Amygdala (tissue), 56 donors: Measurements from ENCODE around the gene FAM149A.

Source experiments
- DNase-seq, 56 donors: peaks; one replicate each; lab custom pipeline; 2025; lab: John Stamatoyannopoulos, UW

Gene FAM149A

GRCh38 chr4:186104114-186104889, at the start of gene FAM149A:
Gene FAM149A, plus strand, starts transcription at chr4:186104704.
- DNase-seq, result peak in 11 of 56 donors; percentile 6 to 53 (median 13)

- no peak for DNase-seq
Measured at GRCh38 chr4:186058253-186058979, 46.1 kb upstream of the FAM149A start.

- DNase-seq, result no peak
Measured at GRCh38 chr4:186058980-186059316, 45.6 kb upstream of the FAM149A start.

GRCh38 chr4:186061921-186062320, 42.6 kb upstream of the FAM149A start:
- no peak for DNase-seq

GRCh38 chr4:186067757-186068385, 36.6 kb upstream of the FAM149A start:
- DNase-seq, result peak in 44 of 56 donors; percentile 4 to 81 (median 28)

- DNase-seq, result peak in 3 of 56 donors; percentile 1 to 8 (median 3)
Measured at GRCh38 chr4:186068581-186069348, 35.7 kb upstream of the FAM149A start, which contains the start of gene TLR3. Gene TLR3, plus strand, starts transcription at chr4:186069156. Its CDS starts 7,464 bp downstream, at chr4:186076620.

- no peak for DNase-seq
Measured at GRCh38 chr4:186069729-186070128, 34.8 kb upstream of the FAM149A start.

- no peak for DNase-seq
Measured at GRCh38 chr4:186072516-186072915, 32.0 kb upstream of the FAM149A start.

GRCh38 chr4:186074189-186074588, 30.3 kb upstream of the FAM149A start:
- peak in 22 of 56 donors; percentile 3 to 74 (median 11) for DNase-seq

- no peak for DNase-seq
Measured at GRCh38 chr4:186078981-186079638, 25.4 kb upstream of the FAM149A start.

GRCh38 chr4:186079694-186080093, 24.8 kb upstream of the FAM149A start:
- DNase-seq, result no peak

GRCh38 chr4:186081202-186081807, 23.2 kb upstream of the FAM149A start:
- DNase-seq, result no peak

- no peak for DNase-seq
Measured at GRCh38 chr4:186082221-186082620, 22.3 kb upstream of the FAM149A start.

GRCh38 chr4:186088523-186088922, 16.0 kb upstream of the FAM149A start:
- no peak for DNase-seq

GRCh38 chr4:186092296-186092695, 12.2 kb upstream of the FAM149A start:
- no peak for DNase-seq

- no peak for DNase-seq
Measured at GRCh38 chr4:186095406-186095805, 9.1 kb upstream of the FAM149A start.

- DNase-seq, result no peak
Measured at GRCh38 chr4:186096681-186097165, 7.8 kb upstream of the FAM149A start.

- no peak for DNase-seq
Measured at GRCh38 chr4:186097386-186097785, 7.1 kb upstream of the FAM149A start.

- no peak for DNase-seq
Measured at GRCh38 chr4:186102931-186103330, 1.6 kb upstream of the FAM149A start.
